CD4-positive, alpha-beta T cell treated with Interleukin-12 subunit alpha and Interleukin-12 subunit beta, for 1 hour (primary cell): Measurements from ENCODE around the gene RXRA.
A peak's percentile ranks its signal among the peaks of the same experiment; 100 is the strongest.

Experiments used
- DNase-seq: peaks from one replicate; pipeline ENCODE4 v3.0.0-alpha.2; 2020

Gene RXRA

GRCh38 chr9:134384811-134385479, 58.7 kb downstream of the RXRA start:
- no peak for DNase-seq

DNA sequence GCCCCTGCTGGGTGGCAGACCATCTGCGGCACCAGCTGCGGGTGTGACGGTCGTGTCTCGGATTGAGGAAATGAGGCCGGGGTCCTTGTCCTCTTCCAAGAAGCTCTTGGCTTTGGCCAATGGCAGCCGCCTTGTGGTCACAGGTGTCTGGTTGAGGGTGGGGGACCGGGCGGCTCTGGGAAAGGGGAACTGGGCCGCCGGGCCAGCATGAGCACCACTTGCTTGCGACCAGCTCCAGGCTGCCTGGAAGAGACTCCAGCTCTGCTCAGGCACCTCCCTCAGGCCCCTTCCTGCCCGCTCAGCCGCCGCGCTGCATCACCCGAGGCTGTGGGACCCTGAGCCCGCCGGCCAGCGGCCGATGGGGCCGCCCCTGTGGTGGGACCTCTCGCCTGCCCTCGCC, 59.7 kb downstream of the RXRA start:
- no peak for DNase-seq

GRCh38 chr9:134386951-134387831, 60.9 kb downstream of the RXRA start:
- no peak for DNase-seq

- no peak for DNase-seq
Measured at GRCh38 chr9:134388289-134388808, 62.1 kb downstream of the RXRA start.

- DNase-seq = no peak
Measured at GRCh38 chr9:134388976-134389375, 62.7 kb downstream of the RXRA start.

DNA sequence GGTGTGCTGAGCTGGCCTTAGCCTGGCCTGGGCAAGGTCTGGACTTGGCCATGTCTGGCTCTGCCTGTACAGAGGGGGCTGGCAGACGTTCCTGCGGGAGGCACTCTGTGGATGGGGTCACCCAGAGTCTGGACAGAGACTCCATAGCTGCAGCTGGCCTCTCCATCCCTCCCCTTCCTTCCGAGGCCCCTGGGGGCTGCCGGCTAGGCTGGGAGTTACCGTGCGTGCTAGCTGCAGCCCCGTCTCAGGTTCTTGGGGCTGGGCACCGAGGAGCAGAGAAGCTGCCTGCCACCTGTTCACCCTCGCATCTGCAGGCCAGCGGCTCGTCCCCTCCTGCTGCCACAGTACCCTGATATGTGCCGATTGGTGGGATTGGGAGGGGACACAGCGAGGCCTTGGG, 63.4 kb downstream of the RXRA start:
- DNase-seq = no peak

DNA sequence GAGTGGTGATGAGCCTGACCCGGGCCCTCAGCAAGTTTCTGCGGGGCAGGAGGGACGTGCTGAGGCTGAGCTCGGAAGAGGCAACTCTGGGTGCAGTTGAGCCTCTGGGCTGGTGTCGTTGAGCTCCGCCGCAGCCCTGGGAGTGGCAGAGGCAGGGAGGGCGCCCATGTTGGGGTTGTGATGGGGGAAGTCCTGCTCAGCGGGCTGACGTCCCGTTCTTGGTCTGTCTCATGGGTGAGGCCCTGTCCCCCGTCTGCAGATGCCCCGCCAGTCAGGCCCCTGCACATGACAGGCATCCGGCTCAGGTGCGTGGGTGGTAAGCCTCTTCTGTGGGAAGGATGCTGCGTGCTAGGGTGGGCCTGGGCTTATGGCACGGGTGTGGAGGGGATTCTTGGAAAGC, 64.3 kb downstream of the RXRA start:
- peak; percentile 77 for DNase-seq

GRCh38 chr9:134390947-134391318, 64.7 kb downstream of the RXRA start:
- no peak for DNase-seq

- peak; percentile 82 for DNase-seq
Measured at GRCh38 chr9:134391319-134392231, 65.3 kb downstream of the RXRA start.

DNA sequence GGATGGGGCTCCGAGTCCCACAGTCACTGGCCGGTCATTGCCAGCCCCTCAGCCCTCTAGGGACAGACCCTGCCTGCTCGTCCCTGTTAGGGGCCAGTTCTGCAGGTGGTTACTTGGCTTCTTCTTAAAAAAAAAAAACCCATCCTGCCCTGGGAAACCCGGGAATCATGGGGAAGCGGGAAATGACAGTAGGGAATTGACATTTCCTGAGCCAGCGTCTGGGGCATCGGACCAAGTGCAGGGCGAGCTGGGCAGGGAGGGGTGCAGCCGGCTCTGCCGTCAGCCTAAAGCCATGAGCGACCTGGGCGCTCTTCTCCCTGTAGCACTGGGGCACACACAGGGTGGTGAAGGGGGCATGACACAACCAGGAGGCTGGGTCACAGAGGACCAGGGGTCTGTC, 66.6 kb downstream of the RXRA start:
- DNase-seq = no peak

DNA sequence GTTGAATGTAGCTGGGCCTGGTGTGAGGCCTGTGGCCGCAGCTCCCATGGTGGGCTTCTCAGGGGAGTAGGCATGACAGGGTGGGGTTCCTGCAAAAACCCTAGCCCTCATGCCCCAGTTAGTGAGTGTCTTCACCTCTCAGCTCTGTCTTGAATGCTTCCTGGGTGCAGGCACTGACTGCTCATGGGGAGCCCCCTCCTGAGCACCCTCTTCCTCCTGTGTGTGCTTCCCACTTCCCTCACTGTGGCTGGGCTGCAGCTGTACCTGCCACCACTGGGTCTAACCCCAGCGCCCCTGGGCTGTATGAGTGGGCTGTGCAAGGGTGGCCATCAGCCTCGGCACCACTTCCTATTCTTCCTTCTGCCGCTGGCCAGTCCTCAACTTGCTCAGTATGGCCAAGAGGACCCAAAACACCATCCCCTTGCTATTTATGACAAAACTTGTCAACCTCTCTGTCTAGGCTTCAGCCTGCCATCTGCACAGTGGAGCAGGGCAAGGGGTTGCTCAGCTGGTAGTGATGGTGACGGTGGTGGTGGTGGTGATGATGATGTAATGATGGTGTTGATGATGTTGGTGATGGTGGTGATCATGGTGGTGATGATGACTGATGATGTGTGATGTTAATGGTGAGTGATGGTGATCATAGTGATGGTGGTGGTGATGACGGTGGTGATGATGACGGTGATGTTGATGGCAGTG, 67.5 kb downstream of the RXRA start:
- DNase-seq = no peak

GRCh38 chr9:134395002-134395517, 68.8 kb downstream of the RXRA start:
- no peak for DNase-seq

- DNase-seq = no peak
Measured at GRCh38 chr9:134395737-134396257, 69.5 kb downstream of the RXRA start.

DNA sequence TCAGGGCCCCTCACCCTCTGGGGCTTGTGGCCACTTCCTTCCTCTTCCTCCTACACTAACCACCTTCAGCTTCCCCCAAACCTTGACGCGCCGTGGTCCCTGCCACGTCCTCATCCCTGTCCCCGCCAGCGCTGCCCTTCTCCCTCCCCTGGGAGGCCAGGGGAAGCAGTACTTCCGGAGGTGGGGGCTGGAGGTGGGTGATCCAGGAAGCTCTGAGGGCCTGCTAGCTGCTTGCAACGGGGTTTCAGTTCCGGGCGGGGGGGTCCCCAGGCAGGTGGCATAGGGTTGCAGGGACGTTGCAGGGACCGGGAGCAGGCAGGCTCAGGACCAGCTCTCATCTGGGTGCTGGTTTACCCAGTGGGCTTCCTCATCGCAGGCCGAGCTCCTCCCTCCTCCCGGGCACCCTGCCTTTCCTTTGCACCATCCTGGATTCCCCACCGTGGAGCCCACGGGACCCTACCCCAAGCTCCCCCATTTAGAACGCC, 70.0 kb downstream of the RXRA start:
- peak; percentile 61 for DNase-seq

- DNase-seq = peak; percentile 64
Measured at GRCh38 chr9:134396825-134397224, 70.6 kb downstream of the RXRA start.

DNA sequence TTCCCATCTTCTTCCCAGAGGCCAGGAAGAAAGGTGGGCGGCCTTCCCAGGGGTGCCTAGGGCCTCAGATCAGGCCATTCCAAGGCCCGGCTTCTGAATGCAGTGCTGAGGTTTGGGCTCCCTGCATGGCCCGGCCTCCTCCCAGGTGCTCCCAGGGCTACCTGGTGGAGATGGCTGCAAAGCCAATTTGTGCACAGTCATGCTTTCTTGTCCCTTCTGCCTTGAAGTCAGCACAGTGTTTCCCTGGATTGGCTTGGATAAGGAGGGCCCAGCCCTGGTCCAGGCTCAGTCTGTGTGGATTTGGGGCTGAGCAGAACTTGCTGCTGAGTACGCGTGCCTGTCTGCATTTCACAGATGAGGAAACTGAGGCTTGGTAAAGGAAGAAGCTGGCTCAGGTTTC, 72.5 kb downstream of the RXRA start:
- DNase-seq = no peak

DNA sequence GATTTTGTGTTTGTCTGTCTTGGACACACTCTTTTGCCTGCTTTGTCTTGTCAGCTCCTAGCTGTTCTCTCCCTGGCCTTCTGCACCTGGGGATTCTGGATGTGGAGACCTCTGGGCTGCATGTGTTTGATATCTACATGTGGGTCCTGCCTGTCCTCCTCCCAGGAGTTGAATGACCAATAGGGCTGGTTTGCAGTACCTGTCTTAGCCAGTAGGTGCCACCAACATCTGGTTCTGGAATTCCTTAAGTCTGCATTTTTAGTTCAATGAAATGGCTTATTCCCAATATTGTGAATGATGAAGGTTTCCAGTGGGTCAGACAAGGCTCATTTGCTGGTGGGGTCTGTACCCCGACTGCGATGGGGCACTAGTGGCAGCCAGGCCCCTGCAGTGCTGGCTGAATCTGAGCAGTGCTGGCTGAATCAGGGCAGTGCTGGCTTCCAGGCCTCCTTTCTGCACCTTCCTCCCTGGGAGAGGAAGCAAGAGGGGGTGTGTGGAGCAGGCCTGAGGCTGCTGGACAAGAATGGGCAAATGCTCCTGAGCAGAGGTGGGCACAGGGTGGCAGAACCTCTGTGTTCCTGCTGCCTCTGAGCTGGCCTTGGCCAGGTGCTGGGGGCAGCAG, 73.3 kb downstream of the RXRA start:
- no peak for DNase-seq

DNA sequence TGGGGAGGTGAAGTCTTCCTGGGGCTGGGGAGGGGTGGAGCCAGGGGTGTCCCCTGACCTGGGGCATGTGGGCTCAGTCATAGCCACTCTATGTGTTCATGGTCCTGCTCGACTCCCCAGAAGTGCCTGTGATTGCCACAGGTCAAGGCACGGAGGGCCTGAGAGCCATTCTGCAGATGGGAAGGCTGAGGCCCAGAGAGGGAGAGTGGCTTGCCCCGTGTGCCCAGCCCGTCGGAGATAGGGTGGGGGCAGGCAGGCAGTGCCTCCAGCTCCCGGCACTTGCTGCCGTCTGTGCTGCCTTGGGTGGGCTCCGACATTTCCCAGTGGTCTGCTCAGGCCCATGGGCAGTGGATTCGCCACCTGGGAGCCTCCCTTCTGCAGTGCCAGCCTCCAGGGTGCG, 74.0 kb downstream of the RXRA start:
- DNase-seq = no peak

- no peak for DNase-seq
Measured at GRCh38 chr9:134401391-134401790, 75.1 kb downstream of the RXRA start.

DNA sequence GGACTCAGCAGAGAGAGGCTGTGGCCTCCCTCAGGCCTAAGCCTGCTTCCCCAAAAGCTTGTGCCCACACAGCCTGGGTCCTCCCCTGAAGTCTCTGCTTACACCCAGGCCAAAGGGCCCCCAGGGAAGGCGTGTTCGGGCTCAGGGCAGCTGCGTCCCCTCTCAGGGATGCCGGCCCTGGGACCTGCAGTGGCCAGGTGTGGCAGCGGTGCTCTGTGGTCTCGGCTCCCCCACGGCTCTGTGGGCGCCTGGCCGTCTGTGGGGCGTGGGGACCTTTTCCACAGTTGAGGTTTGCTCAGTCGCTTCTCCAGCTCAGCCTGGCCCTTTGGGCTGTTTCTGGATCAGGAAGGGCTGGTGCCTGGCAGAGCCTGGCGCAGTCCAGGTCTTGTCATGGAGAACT, 75.9 kb downstream of the RXRA start:
- no peak for DNase-seq

GRCh38 chr9:134403292-134403681, 77.0 kb downstream of the RXRA start:
- no peak for DNase-seq
